ENCODE measurements around the gene DDX51.

DNA sequence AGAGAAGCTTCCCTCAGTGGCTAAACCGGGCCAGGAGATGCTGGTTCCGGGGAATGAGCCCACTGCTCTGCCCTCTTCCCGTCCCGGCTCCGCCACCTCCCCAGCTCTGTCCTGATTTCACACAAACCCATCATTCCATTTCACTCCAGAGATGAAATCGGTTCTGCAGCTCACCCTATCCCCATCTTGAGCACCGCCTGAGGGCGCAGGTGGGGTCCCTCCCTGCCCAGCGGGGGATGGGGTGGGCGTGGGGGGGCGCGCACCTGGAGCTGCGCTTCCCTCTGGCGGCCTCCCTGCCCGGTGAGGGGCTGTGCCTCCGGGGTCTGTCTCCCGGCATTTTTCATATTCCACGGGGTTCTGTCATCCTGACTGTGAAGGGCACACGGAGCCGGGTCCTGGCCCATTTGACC, 44.8 kb upstream of the DDX51 start:
- TF ChIP-seq, protein P1, sequence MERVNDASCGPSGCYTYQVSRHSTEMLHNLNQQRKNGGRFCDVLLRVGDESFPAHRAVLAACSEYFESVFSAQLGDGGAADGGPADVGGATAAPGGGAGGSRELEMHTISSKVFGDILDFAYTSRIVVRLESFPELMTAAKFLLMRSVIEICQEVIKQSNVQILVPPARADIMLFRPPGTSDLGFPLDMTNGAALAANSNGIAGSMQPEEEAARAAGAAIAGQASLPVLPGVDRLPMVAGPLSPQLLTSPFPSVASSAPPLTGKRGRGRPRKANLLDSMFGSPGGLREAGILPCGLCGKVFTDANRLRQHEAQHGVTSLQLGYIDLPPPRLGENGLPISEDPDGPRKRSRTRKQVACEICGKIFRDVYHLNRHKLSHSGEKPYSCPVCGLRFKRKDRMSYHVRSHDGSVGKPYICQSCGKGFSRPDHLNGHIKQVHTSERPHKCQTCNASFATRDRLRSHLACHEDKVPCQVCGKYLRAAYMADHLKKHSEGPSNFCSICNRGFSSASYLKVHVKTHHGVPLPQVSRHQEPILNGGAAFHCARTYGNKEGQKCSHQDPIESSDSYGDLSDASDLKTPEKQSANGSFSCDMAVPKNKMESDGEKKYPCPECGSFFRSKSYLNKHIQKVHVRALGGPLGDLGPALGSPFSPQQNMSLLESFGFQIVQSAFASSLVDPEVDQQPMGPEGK (CRISPR knock-in tag; IDR thresholded peaks at IDR 0.05; ENCODE audit: borderline replicate concordance), result no peak
- TF ChIP-seq ZNF8 (CRISPR knock-in tag; IDR thresholded peaks at IDR 0.05), result no peak
- TF ChIP-seq ZFP30 (CRISPR knock-in tag; IDR thresholded peaks at IDR 0.05), result no peak
- TF ChIP-seq TCF4 (CRISPR knock-in tag; IDR thresholded peaks at IDR 0.05; ENCODE audit: borderline replicate concordance), result no peak
- TF ChIP-seq ZFP3 (CRISPR knock-in tag; IDR thresholded peaks at IDR 0.05), result no peak
- no peak for TF ChIP-seq ESRRG (CRISPR knock-in tag; IDR thresholded peaks at IDR 0.05)
- TF ChIP-seq, protein P2, sequence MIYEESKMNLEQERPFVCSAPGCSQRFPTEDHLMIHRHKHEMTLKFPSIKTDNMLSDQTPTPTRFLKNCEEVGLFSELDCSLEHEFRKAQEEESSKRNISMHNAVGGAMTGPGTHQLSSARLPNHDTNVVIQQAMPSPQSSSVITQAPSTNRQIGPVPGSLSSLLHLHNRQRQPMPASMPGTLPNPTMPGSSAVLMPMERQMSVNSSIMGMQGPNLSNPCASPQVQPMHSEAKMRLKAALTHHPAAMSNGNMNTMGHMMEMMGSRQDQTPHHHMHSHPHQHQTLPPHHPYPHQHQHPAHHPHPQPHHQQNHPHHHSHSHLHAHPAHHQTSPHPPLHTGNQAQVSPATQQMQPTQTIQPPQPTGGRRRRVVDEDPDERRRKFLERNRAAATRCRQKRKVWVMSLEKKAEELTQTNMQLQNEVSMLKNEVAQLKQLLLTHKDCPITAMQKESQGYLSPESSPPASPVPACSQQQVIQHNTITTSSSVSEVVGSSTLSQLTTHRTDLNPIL (CRISPR knock-in tag; IDR thresholded peaks at IDR 0.05; ENCODE audit: low read depth), result no peak

Measured in SK-N-SH treated with all-trans-retinoic acid at 6 μM for 48 hours (cell line).